K562 (cell line): ENCODE measurements around the gene C2CD4B. TPM values are rescaled to one million over a fixed set of nuclear protein-coding genes. Genes with fewer than 3 reads are reported as not detected.

Source experiments
- ATF4 ChIP-seq: fragments of 450-650 bp; formaldehyde crosslinking; IDR thresholded peaks from 2 replicates; pipeline ENCODE4 v1.4.0; 2022; ENCODE audit warnings: mild to moderate bottlenecking, moderate library complexity
- CEBPG ChIP-seq, 3 experiments: fragments of 200-800 bp in 1 of 3; sonication (Bioruptor generic) in 1 of 3; sonication (generic) in 1 of 3; formaldehyde crosslinking in 1 of 3; IDR thresholded peaks in 2 of 3; conservative IDR thresholded peaks in 1 of 3; 2 replicates each; pipeline versions ENCODE4 v1.6.1 to v1.8.0; 2016 to 2022; ENCODE audit warnings: missing compliant biosample characterization in 2 of 3, missing genetic modification characterization in 2 of 3, mild to moderate bottlenecking in 1 of 3, missing genetic modification reagents in 1 of 3
- CTBP1 ChIP-seq: fragments of 450-650 bp; IDR thresholded peaks from 2 replicates; pipeline ENCODE4 v1.6.1; 2016; ENCODE audit warnings: borderline replicate concordance
- E2F8 ChIP-seq: fragments of 450-650 bp; IDR thresholded peaks from 2 replicates; pipeline ENCODE4 v1.7.1; 2018; ENCODE audit warnings: mild to moderate bottlenecking, low read depth; ENCODE audit not compliant: partially characterized antibody
- GABPA ChIP-seq: fragments of 200-800 bp; sonication (Bioruptor generic); conservative IDR thresholded peaks from 2 replicates; pipeline ENCODE4 v1.6.1; 2016; ENCODE audit warnings: low read depth, missing genetic modification characterization, missing compliant biosample characterization
- MGA ChIP-seq: fragments of 450-650 bp; IDR thresholded peaks from 2 replicates; pipeline ENCODE4 v1.6.1; 2016; ENCODE audit warnings: mild to moderate bottlenecking, moderate library complexity
- NR2F6 ChIP-seq: fragments of 450-650 bp; formaldehyde crosslinking; IDR thresholded peaks from 2 replicates; pipeline ENCODE4 v1.4.0; 2020; ENCODE audit warnings: mild to moderate bottlenecking
- ZNF707 ChIP-seq: fragments of 250-450 bp; sonication (Bioruptor Pico); conservative IDR thresholded peaks from 2 replicates; pipeline ENCODE4 v1.8.0; 2022; ENCODE audit warnings: inconsistent platforms, mild to moderate bottlenecking, moderate library complexity
- polyA plus RNA-seq, 8 experiments: library from polyadenylated mRNA; depleted of rRNA in 4 of 8; stranded (reverse) in 5 of 8; unstranded in 3 of 8; fragments of >200 nt; fragmentation: Nextera tagmentation in 2 of 8; fragmentation: Illumina TruSeq in 1 of 8; extraction: Ambion mirVana in 2 of 8; extraction: Trizol in 1 of 8; gene quantifications; 2 replicates each; pipeline versions ENCODE4 v1.2.1 to v1.2.3, GENCODE V29; 2011 to 2014; ENCODE audit warnings: inconsistent platforms in 1 of 8, missing spikeins in 1 of 8
- total RNA-seq, 7 experiments: library from RNA; depleted of rRNA in 6 of 7; stranded (reverse); fragments of >200 nt in 6 of 7; fragmentation: Illumina TruSeq in 2 of 7; extraction: Trizol in 2 of 7; gene quantifications; 2 replicates each; pipeline versions ENCODE4 v1.2.1 to v1.2.3, GENCODE V29; 2011 to 2021; ENCODE audit warnings: low replicate concordance in 1 of 7

The C2CD4B gene
- total and polyA plus RNA-seq, 9 of the 15 experiments (the other 6 are each of a cell fraction or from before 2014, with no cell fraction given), result 0.11 TPM; not detected in 8

- no peak for TF ChIP-seq GABPA (tag)
- peak; percentile 18; the same call in 1 of the 2 replicates for TF ChIP-seq CTBP1
- no peak for TF ChIP-seq E2F8
- no peak for TF ChIP-seq ATF4 (CRISPR knock-in tag)
- TF ChIP-seq NR2F6 (CRISPR knock-in tag), result no peak
- no peak for TF ChIP-seq CEBPG (CRISPR knock-in tag; IDR thresholded peaks at IDR 0.05)
- no peak for TF ChIP-seq CEBPG (tag; conservative IDR thresholded peaks at IDR 0.05 in 1 of 2, IDR thresholded peaks at IDR 0.05 in 1 of 2)
- TF ChIP-seq ZNF707, result no peak
- TF ChIP-seq MGA, result peak; percentile 67
- TF ChIP-seq, all 486 proteins: peak for 8
These were observed at the start of gene C2CD4B (continued) for GRCh38 chr15:62165104-62165792.
